Pancreas (tissue), 10 donors: ENCODE data around the gene SPOCK1. TPM values are rescaled to one million over a fixed set of nuclear protein-coding genes. Genes with fewer than 3 reads are reported as not detected.

Source experiments
- ATAC-seq, 4 donors: fragments of 200-7000 bp; cut with Tn5 transposase; one replicate each; pipeline versions ENCODE4 v1.8.0 to v1.9.1; 2020; ENCODE audit warnings: mild to moderate bottlenecking in 4 of 4, moderate library complexity in 4 of 4
- DNase-seq, 6 donors: peaks; one replicate each; pipeline ENCODE4 v3.0.0-alpha.2; 2020
- FAIRE-seq: peaks from 2 replicates; lab custom pipeline; 2012; peaks lifted over from hg19 to GRCh38; lab: Jason Lieb, UNC
- H3K27ac ChIP-seq, 4 donors: fragments of 200-600 bp; sonication (generic); 1 replicate in 3 of 4; 2 replicates in 1 of 4; pipeline versions ENCODE4 v1.5.0 to v1.8.0; 2020
- H3K27me3 ChIP-seq, 4 donors: fragments of 200-600 bp; one replicate each; pipeline ENCODE4 v1.8.0; 2021
- H3K36me3 ChIP-seq, 3 donors: fragments of 200-600 bp; sonication (generic) in 1 of 3; one replicate each; pipeline versions ENCODE4 v1.5.0 to v1.8.0; 2020 to 2021
- H3K4me1 ChIP-seq, 3 donors: fragments of 200-600 bp; one replicate each; pipeline ENCODE4 v1.8.0; 2021
- H3K4me3 ChIP-seq, 4 donors: fragments of 200-600 bp; sonication (generic) in 2 of 4; one replicate each; pipeline versions ENCODE4 v1.5.0 to v1.8.0; 2020 to 2021
- H3K9me3 ChIP-seq, 4 donors: fragments of 200-600 bp; one replicate each; pipeline ENCODE4 v1.8.0; 2021
- WGBS, 2 donors: extraction: QIAGEN DNeasy Blood & Tissue Kit; methylation state at CpG; one replicate each; pipeline ENCODE4 v1.1.7; 2013; 5-methylcytosine and 5-hydroxymethylcytosine counted together
- intact Hi-C, 3 donors: fragments of 100-400 bp; cut with DNase I; formaldehyde crosslinking; loops; one replicate each; pipeline versions ENCODE4 v1.11.1 to v1.14.2; 2022
- polyA plus RNA-seq, 2 donors: library from polyadenylated mRNA; stranded (reverse); fragments of 200-250 nt; gene quantifications; one replicate each; pipeline ENCODE4 v1.2.3, GENCODE V29; 2013
- total RNA-seq, 6 donors: library from RNA; stranded (reverse); fragmentation: NEBNext Ultra II Directional in 4 of 6; extraction: Animal tissue kit (Norgen Biotek cat#: 25700) in 4 of 6; gene quantifications; one replicate each; pipeline versions ENCODE4 v1.2.1 to v1.2.4, GENCODE V29; 2021 to 2023
- TF ChIP-seq, protein P1 (sequence below), 4 donors: fragments of 200-600 bp; sonication (generic) in 3 of 4; IDR thresholded peaks; one replicate each; pipeline versions ENCODE4 v1.5.0 to v1.8.0; 2021; ENCODE audit warnings: antibody characterized with exemption in 4 of 4
- donor health status: healthy with polysubstance abuse.
- donor health status: DM: no; HTN: no; CAD: no; lungs with moderate emphysema.
- donor health status: DM: no; HTN: no; CAD: no.
- donor health status: control.
- donor health status: control.
- donor health status: Bipolar disorder and iron deficiency.
- donor health status: DM: yes; HTN: yes; CAD: no.
- donor health status: DM: no; HTN: no; CAD: no.
- donor health status: DM: no; HTN: no; CAD: no.
- donor health status: DM: yes; HTN: yes; CAD: no.

Gene SPOCK1
- total and polyA plus RNA-seq, 8 donors, result 1.7 to 16.5 (median 5.3) TPM

- intact Hi-C loops, result no loop called here
- TF ChIP-seq, protein P1, sequence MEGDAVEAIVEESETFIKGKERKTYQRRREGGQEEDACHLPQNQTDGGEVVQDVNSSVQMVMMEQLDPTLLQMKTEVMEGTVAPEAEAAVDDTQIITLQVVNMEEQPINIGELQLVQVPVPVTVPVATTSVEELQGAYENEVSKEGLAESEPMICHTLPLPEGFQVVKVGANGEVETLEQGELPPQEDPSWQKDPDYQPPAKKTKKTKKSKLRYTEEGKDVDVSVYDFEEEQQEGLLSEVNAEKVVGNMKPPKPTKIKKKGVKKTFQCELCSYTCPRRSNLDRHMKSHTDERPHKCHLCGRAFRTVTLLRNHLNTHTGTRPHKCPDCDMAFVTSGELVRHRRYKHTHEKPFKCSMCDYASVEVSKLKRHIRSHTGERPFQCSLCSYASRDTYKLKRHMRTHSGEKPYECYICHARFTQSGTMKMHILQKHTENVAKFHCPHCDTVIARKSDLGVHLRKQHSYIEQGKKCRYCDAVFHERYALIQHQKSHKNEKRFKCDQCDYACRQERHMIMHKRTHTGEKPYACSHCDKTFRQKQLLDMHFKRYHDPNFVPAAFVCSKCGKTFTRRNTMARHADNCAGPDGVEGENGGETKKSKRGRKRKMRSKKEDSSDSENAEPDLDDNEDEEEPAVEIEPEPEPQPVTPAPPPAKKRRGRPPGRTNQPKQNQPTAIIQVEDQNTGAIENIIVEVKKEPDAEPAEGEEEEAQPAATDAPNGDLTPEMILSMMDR (IDR thresholded peaks at IDR 0.05), result no peak
- no peak for FAIRE-seq
- ATAC-seq, result peak in 2 of 4 donors; percentile 14 to 39
- Histone ChIP-seq H3K9me3 (no peaks in the 10 kb centered on the region), H3K27me3 (no peaks in the 10 kb centered on the region), H3K4me1 (peaks cover 0 to 9% (median 3%) of the 10 kb centered on the region in 3 donors), H3K27ac (no peak overlapping the region), H3K4me3 (no peak overlapping the region), H3K36me3 (no peaks in the 10 kb centered on the region)
- WGBS, 2 donors, result 33 to 55% methylated on average over 2 of the region's 2 CpGs
- DNase-seq, result no peak
Observed at GRCh38 chr5:137269946-137270345, 229.2 kb downstream of the SPOCK1 start.

GRCh38 chr5:137269274-137269673 lies 229.9 kb downstream of the SPOCK1 start:
- Histone ChIP-seq H3K9me3 (no peaks in the 10 kb centered on the region), H3K36me3 (no peaks in the 10 kb centered on the region), H3K27ac (no peak overlapping the region), H3K4me1 (peaks cover 0 to 9% (median 3%) of the 10 kb centered on the region in 3 donors), H3K27me3 (no peaks in the 10 kb centered on the region), H3K4me3 (no peak overlapping the region)
- TF ChIP-seq, protein P1 (IDR thresholded peaks at IDR 0.05), result no peak
- no peak for FAIRE-seq
- intact Hi-C loops, result no loop called here
- no peak for DNase-seq
- 47 to 58% methylated on average over 2 of the region's 2 CpGs for WGBS, 2 donors
- no peak for ATAC-seq

GRCh38 chr5:137268646-137269045 lies 230.5 kb downstream of the SPOCK1 start:
- Histone ChIP-seq H3K4me3 (no peak overlapping the region), H3K36me3 (no peaks in the 10 kb centered on the region), H3K27ac (no peak overlapping the region), H3K9me3 (no peaks in the 10 kb centered on the region), H3K27me3 (no peaks in the 10 kb centered on the region), H3K4me1 (peaks cover 3 to 10% (median 3%) of the 10 kb centered on the region in 3 donors)
- intact Hi-C loops, result no loop called here
- TF ChIP-seq, protein P1 (IDR thresholded peaks at IDR 0.05), result no peak
- no peak for FAIRE-seq
- 95 to 96% methylated on average over 1 of the region's 1 CpG for WGBS, 2 donors
- DNase-seq, result no peak
- no peak for ATAC-seq

GRCh38 chr5:137266186-137266585 lies 232.9 kb downstream of the SPOCK1 start:
- ATAC-seq (no peak), DNase-seq (no peak), FAIRE-seq (no peak)
- Histone ChIP-seq H3K4me1 (peaks cover 6 to 19% (median 10%) of the 10 kb centered on the region in 3 donors), H3K27me3 (no peaks in the 10 kb centered on the region), H3K4me3 (no peak overlapping the region), H3K9me3 (no peaks in the 10 kb centered on the region), H3K27ac (no peak overlapping the region), H3K36me3 (no peaks in the 10 kb centered on the region)
- intact Hi-C loops, result no loop called here
- TF ChIP-seq, protein P1 (IDR thresholded peaks at IDR 0.05), result no peak
- WGBS, 2 donors, result 90 to 95% methylated on average over 4 of the region's 4 CpGs

- Histone ChIP-seq H3K9me3 (no peaks in the 10 kb centered on the region), H3K36me3 (no peaks in the 10 kb centered on the region), H3K4me3 (no peak overlapping the region), H3K27me3 (no peaks in the 10 kb centered on the region), H3K4me1 (peaks cover 9 to 19% (median 10%) of the 10 kb centered on the region in 3 donors), H3K27ac (no peak overlapping the region)
- no peak for FAIRE-seq
- ATAC-seq, result no peak
- TF ChIP-seq, protein P1 (IDR thresholded peaks at IDR 0.05), result no peak
- DNase-seq, result no peak
- 90 to 97% methylated on average over 1 of the region's 1 CpG for WGBS, 2 donors
- intact Hi-C loops, result no loop called here
Observed at GRCh38 chr5:137265457-137265856, 233.7 kb downstream of the SPOCK1 start.
